Karpas-422 (cell line): Measurements from ENCODE around the gene PIGN. TPM values are rescaled to one million over a fixed set of nuclear protein-coding genes. Genes with fewer than 3 reads are reported as not detected.

Experiments used
- DNase-seq: peaks from one replicate; pipeline ENCODE4 v3.0.0-alpha.2; 2015
- H2AFZ ChIP-seq: fragments of 200-600 bp; sonication (generic); 2 replicates; pipeline ENCODE4 v1.6.1; 2014; ENCODE audit warnings: antibody characterized with exemption, low read length, mixed read lengths
- H3K27ac ChIP-seq: fragments of 200-600 bp; sonication (generic); 2 replicates; pipeline ENCODE4 v1.5.1; 2014; ENCODE audit warnings: mild to moderate bottlenecking, low read length, moderate library complexity
- H3K27me3 ChIP-seq: fragments of 200-600 bp; sonication (generic); 2 replicates; pipeline ENCODE4 v1.6.1; 2014; ENCODE audit warnings: low read length, mixed read lengths
- H3K36me3 ChIP-seq: fragments of 200-600 bp; sonication (generic); 2 replicates; pipeline ENCODE4 v1.6.1; 2014; ENCODE audit warnings: low read length, mixed read lengths; ENCODE audit not compliant: insufficient read depth
- H3K4me1 ChIP-seq: fragments of 200-600 bp; sonication (generic); 2 replicates; pipeline ENCODE4 v1.6.1; 2014; ENCODE audit warnings: mild to moderate bottlenecking, low read length, mixed read lengths
- H3K4me2 ChIP-seq: fragments of 200-600 bp; sonication (generic); 2 replicates; pipeline ENCODE4 v1.6.1; 2014; ENCODE audit warnings: low read length, low read depth, mild to moderate bottlenecking; ENCODE audit not compliant: poor library complexity, severe bottlenecking
- H3K4me3 ChIP-seq: fragments of 200-600 bp; sonication (generic); 2 replicates; pipeline ENCODE4 v1.5.1; 2014; ENCODE audit warnings: mild to moderate bottlenecking, antibody characterized with exemption, low read length, mixed read lengths
- H3K79me2 ChIP-seq: fragments of 200-600 bp; sonication (generic); 2 replicates; pipeline ENCODE4 v1.6.1; 2014; ENCODE audit warnings: mild to moderate bottlenecking, low read length, mixed read lengths
- H3K9ac ChIP-seq: fragments of 200-600 bp; sonication (generic); 2 replicates; pipeline ENCODE4 v1.6.0; 2014; ENCODE audit warnings: low read length
- H3K9me2 ChIP-seq: fragments of 200-600 bp; sonication (generic), shearing (Covaris generic); replicated peaks from 2 replicates; pipeline ENCODE4 v1.6.0; 2014; ENCODE audit warnings: mild to moderate bottlenecking, low read length, moderate library complexity; ENCODE audit not compliant: insufficient read depth
- H3K9me3 ChIP-seq: fragments of 300-700, 200-600 bp; sonication (generic); 2 replicates; pipeline ENCODE4 v1.6.1; 2014; ENCODE audit warnings: low read length, mixed read lengths
- H4K20me1 ChIP-seq: fragments of 200-600 bp; sonication (generic); 2 replicates; pipeline ENCODE4 v1.6.1; 2014; ENCODE audit warnings: mild to moderate bottlenecking, antibody characterized with exemption, low read length, low read depth; ENCODE audit not compliant: insufficient read depth
- total RNA-seq: library from RNA; depleted of rRNA; stranded (reverse); fragments of >200 nt; shearing (Covaris generic); gene quantifications from 2 replicates; pipeline ENCODE4 v1.2.3, GENCODE V29; 2014; ENCODE audit warnings: low replicate concordance

The PIGN gene
- total RNA-seq, 1 experiment from 2014 or later, result 68.5 TPM

GRCh38 chr18:62098960-62099359 is 87.9 kb downstream of the PIGN start:
- Histone ChIP-seq H2AFZ (no peak overlapping the region), H3K9ac (no peak overlapping the region), H3K4me1 (peaks cover 8% of the 10 kb centered on the region), H3K9me2 (no peaks in the 10 kb centered on the region), H3K36me3 (peaks cover 37% of the 10 kb centered on the region), H3K27ac (no peak overlapping the region), H3K4me2 (no peak overlapping the region), H3K27me3 (no peaks in the 10 kb centered on the region), H3K4me3 (no peak overlapping the region), H4K20me1 (no peaks in the 10 kb centered on the region), H3K9me3 (no peaks in the 10 kb centered on the region), H3K79me2 (no peaks in the 10 kb centered on the region)
- DNase-seq, result no peak

- no peaks in the 10 kb centered on the region for H3K9me2 ChIP-seq
- no peak overlapping the region for H2AFZ ChIP-seq
- H3K36me3 ChIP-seq, result peaks cover 36% of the 10 kb centered on the region
- no peak for DNase-seq
- no peak overlapping the region for H3K4me2 ChIP-seq
- peaks cover 8% of the 10 kb centered on the region for H3K4me1 ChIP-seq
- no peak overlapping the region for H3K27ac ChIP-seq
- H3K79me2 ChIP-seq, result no peaks in the 10 kb centered on the region
- H3K27me3 ChIP-seq, result no peaks in the 10 kb centered on the region
- H3K4me3 ChIP-seq, result no peak overlapping the region
- H3K9me3 ChIP-seq, result no peaks in the 10 kb centered on the region
- no peak overlapping the region for H3K9ac ChIP-seq
- no peaks in the 10 kb centered on the region for H4K20me1 ChIP-seq
Measured at GRCh38 chr18:62097698-62098097, 89.2 kb downstream of the PIGN start.

GRCh38 chr18:62091487-62092120 is 95.3 kb downstream of the PIGN start:
- no peaks in the 10 kb centered on the region for H4K20me1 ChIP-seq
- no peak overlapping the region for H3K4me2 ChIP-seq
- no peaks in the 10 kb centered on the region for H3K4me1 ChIP-seq
- no peaks in the 10 kb centered on the region for H3K9me3 ChIP-seq
- H3K9me2 ChIP-seq, result no peaks in the 10 kb centered on the region
- DNase-seq, result no peak
- H2AFZ ChIP-seq, result no peak overlapping the region
- H3K36me3 ChIP-seq, result peaks cover 5% of the 10 kb centered on the region; the same call in 1 of the 2 replicates
- no peak overlapping the region for H3K9ac ChIP-seq
- H3K4me3 ChIP-seq, result no peak overlapping the region
- no peaks in the 10 kb centered on the region for H3K79me2 ChIP-seq
- no peak overlapping the region for H3K27ac ChIP-seq
- no peaks in the 10 kb centered on the region for H3K27me3 ChIP-seq

GRCh38 chr18:62089174-62089573 is 97.7 kb downstream of the PIGN start:
- no peaks in the 10 kb centered on the region for H3K4me1 ChIP-seq
- no peak overlapping the region for H3K4me2 ChIP-seq
- peaks cover 5% of the 10 kb centered on the region; the same call in 1 of the 2 replicates for H3K36me3 ChIP-seq
- no peaks in the 10 kb centered on the region for H3K27me3 ChIP-seq
- no peak overlapping the region for H2AFZ ChIP-seq
- no peak for DNase-seq
- H3K27ac ChIP-seq, result no peak overlapping the region
- H4K20me1 ChIP-seq, result no peaks in the 10 kb centered on the region
- no peak overlapping the region for H3K4me3 ChIP-seq
- H3K9me2 ChIP-seq, result no peaks in the 10 kb centered on the region
- no peaks in the 10 kb centered on the region for H3K79me2 ChIP-seq
- H3K9ac ChIP-seq, result no peak overlapping the region
- H3K9me3 ChIP-seq, result no peaks in the 10 kb centered on the region

GRCh38 chr18:62088156-62088555 is 98.7 kb downstream of the PIGN start:
- peaks cover 5% of the 10 kb centered on the region; the same call in 1 of the 2 replicates for H3K36me3 ChIP-seq
- H3K9me3 ChIP-seq, result no peaks in the 10 kb centered on the region
- H3K9me2 ChIP-seq, result no peaks in the 10 kb centered on the region
- H3K9ac ChIP-seq, result no peak overlapping the region
- H3K79me2 ChIP-seq, result no peaks in the 10 kb centered on the region
- no peaks in the 10 kb centered on the region for H3K4me1 ChIP-seq
- DNase-seq, result no peak
- H3K4me3 ChIP-seq, result no peak overlapping the region
- no peaks in the 10 kb centered on the region for H4K20me1 ChIP-seq
- H2AFZ ChIP-seq, result no peak overlapping the region
- no peak overlapping the region for H3K4me2 ChIP-seq
- H3K27ac ChIP-seq, result no peak overlapping the region
- H3K27me3 ChIP-seq, result no peaks in the 10 kb centered on the region

- DNase-seq, result no peak
- no peaks in the 10 kb centered on the region for H3K9me3 ChIP-seq
- H3K9me2 ChIP-seq, result no peaks in the 10 kb centered on the region
- H3K4me2 ChIP-seq, result no peak overlapping the region
- H3K9ac ChIP-seq, result no peak overlapping the region
- no peaks in the 10 kb centered on the region; the same call in 1 of the 2 replicates for H3K36me3 ChIP-seq
- no peaks in the 10 kb centered on the region for H3K4me1 ChIP-seq
- no peak overlapping the region for H3K4me3 ChIP-seq
- no peaks in the 10 kb centered on the region for H3K79me2 ChIP-seq
- H2AFZ ChIP-seq, result no peak overlapping the region
- no peak overlapping the region for H3K27ac ChIP-seq
- H4K20me1 ChIP-seq, result no peaks in the 10 kb centered on the region
- H3K27me3 ChIP-seq, result no peaks in the 10 kb centered on the region
Measured at GRCh38 chr18:62085756-62086155, 101.1 kb downstream of the PIGN start.

- Histone ChIP-seq H3K4me2 (no peak overlapping the region), H3K9me2 (no peaks in the 10 kb centered on the region), H3K36me3 (no peaks in the 10 kb centered on the region; the same call in 1 of the 2 replicates), H3K9me3 (no peaks in the 10 kb centered on the region), H3K27me3 (no peaks in the 10 kb centered on the region), H3K4me1 (no peaks in the 10 kb centered on the region), H3K9ac (no peak overlapping the region), H3K79me2 (no peaks in the 10 kb centered on the region), H2AFZ (no peak overlapping the region), H3K27ac (no peak overlapping the region), H3K4me3 (no peak overlapping the region), H4K20me1 (no peaks in the 10 kb centered on the region)
- DNase-seq, result no peak
Measured at GRCh38 chr18:62081761-62082294, 105.0 kb downstream of the PIGN start.

GRCh38 chr18:62081248-62081647 is 105.6 kb downstream of the PIGN start:
- no peak overlapping the region for H3K9ac ChIP-seq
- no peak overlapping the region for H3K4me2 ChIP-seq
- no peak for DNase-seq
- no peak overlapping the region for H3K27ac ChIP-seq
- no peaks in the 10 kb centered on the region for H3K79me2 ChIP-seq
- H4K20me1 ChIP-seq, result no peaks in the 10 kb centered on the region
- H3K4me3 ChIP-seq, result no peak overlapping the region
- no peaks in the 10 kb centered on the region; the same call in 1 of the 2 replicates for H3K36me3 ChIP-seq
- no peaks in the 10 kb centered on the region for H3K4me1 ChIP-seq
- no peaks in the 10 kb centered on the region for H3K27me3 ChIP-seq
- H3K9me3 ChIP-seq, result no peaks in the 10 kb centered on the region
- H3K9me2 ChIP-seq, result no peaks in the 10 kb centered on the region
- H2AFZ ChIP-seq, result no peak overlapping the region
